Measurements from ENCODE around the gene SMIM5. TPM values are rescaled to one million over a fixed set of nuclear protein-coding genes. Genes with fewer than 3 reads are reported as not detected.
A peak's percentile ranks its signal among the peaks of the same experiment; 100 is the strongest.

The SMIM5 gene
- total RNA-seq, 2 donors from 2014 or later: 6.4 to 12.0 TPM

DNA sequence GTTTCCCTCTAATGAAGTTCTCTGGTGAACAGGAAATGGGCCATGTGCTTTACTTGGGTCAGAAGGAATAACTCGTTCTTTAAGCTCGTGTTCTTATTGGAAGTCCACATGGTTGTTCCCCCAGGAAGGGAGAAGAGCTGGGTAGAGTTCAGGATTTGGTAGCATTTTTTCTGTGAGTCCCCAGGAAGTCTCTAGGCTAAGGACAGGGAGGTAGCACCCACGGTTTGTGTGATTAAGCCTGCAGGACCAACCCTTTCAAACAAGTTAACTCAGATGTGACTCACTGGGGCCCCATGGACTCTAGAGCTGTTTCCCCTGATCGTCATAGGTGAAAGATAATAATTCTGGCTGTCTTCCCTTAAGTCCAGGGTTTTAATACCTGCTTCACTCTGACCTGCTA lies 50.3 kb downstream of the SMIM5 start:
- Histone ChIP-seq H3K36me3 (peaks cover 2% of the 10 kb centered on the region), H3K27ac (peak overlapping the region; percentile 2 to 57), H3K4me1 (peaks cover 0 to 63% of the 10 kb centered on the region in 2 donors), H3K9me3 (no peaks in the 10 kb centered on the region), H3K27me3 (no peaks in the 10 kb centered on the region), H3K4me3 (no peak overlapping the region)
- DNase-seq (ENCODE audit: low spot score): no peak
- TF ChIP-seq, protein P1, sequence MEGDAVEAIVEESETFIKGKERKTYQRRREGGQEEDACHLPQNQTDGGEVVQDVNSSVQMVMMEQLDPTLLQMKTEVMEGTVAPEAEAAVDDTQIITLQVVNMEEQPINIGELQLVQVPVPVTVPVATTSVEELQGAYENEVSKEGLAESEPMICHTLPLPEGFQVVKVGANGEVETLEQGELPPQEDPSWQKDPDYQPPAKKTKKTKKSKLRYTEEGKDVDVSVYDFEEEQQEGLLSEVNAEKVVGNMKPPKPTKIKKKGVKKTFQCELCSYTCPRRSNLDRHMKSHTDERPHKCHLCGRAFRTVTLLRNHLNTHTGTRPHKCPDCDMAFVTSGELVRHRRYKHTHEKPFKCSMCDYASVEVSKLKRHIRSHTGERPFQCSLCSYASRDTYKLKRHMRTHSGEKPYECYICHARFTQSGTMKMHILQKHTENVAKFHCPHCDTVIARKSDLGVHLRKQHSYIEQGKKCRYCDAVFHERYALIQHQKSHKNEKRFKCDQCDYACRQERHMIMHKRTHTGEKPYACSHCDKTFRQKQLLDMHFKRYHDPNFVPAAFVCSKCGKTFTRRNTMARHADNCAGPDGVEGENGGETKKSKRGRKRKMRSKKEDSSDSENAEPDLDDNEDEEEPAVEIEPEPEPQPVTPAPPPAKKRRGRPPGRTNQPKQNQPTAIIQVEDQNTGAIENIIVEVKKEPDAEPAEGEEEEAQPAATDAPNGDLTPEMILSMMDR (IDR thresholded peaks at IDR 0.05): no peak

DNA sequence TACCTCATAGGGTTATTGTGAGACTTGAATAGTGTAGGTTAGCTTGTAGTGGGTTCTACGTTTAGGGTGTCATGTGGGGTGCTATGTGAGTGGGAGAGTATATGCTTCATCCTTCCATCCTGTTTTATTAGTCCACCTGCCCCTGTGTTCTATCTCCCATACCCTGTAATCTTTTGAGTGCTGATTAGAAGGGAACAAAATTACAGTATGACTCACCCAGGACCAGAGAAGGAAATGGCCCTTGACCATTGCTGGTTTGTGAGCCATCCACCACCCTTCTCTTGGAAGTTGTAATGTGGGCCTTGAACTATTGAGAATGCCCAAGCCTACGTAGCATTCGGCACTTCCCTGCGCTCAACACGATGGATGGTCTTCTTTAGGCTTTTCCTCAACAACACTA lies 51.0 kb downstream of the SMIM5 start:
- no peaks in the 10 kb centered on the region for H3K36me3 ChIP-seq

DNA sequence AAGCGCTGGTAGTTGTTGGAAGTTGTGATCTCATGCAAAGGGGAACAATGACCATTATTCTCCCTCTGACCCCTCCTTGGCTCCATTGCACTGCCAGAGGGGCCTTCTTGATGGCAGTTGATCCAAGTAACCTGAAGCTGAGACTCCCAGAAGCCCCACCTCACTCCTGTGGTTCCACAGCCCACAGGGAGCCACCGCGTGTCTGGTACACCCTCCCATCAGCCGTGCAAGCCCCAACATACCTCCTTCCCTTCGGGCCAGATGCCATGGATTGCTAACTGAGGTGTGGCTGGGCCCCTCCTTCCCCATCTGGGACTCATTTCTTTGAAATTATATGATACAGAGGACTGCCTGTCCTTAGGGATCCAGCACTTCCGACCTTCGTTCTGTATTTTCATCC lies 51.7 kb downstream of the SMIM5 start:
- Histone ChIP-seq H3K4me3 (no peak overlapping the region), H3K4me1 (peaks cover 0 to 66% of the 10 kb centered on the region in 2 donors), H3K9me3 (no peaks in the 10 kb centered on the region), H3K27ac (peak overlapping the region; percentile 57 to 61), H3K36me3 (no peaks in the 10 kb centered on the region), H3K27me3 (no peaks in the 10 kb centered on the region)
- no peak for DNase-seq (ENCODE audit: low spot score)
- TF ChIP-seq, protein P1 (IDR thresholded peaks at IDR 0.05): no peak

More for the DNA sequence above, 51.0 kb downstream of the SMIM5 start:
- peaks cover 0 to 66% of the 10 kb centered on the region in 2 donors for H3K4me1 ChIP-seq
- no peaks in the 10 kb centered on the region for H3K9me3 ChIP-seq
- TF ChIP-seq, protein P1 (IDR thresholded peaks at IDR 0.05): no peak
- no peak for DNase-seq (ENCODE audit: low spot score)
- H3K27ac ChIP-seq: peak overlapping the region; percentile 57 to 61
- H3K4me3 ChIP-seq: no peak overlapping the region
- no peaks in the 10 kb centered on the region for H3K27me3 ChIP-seq

DNA sequence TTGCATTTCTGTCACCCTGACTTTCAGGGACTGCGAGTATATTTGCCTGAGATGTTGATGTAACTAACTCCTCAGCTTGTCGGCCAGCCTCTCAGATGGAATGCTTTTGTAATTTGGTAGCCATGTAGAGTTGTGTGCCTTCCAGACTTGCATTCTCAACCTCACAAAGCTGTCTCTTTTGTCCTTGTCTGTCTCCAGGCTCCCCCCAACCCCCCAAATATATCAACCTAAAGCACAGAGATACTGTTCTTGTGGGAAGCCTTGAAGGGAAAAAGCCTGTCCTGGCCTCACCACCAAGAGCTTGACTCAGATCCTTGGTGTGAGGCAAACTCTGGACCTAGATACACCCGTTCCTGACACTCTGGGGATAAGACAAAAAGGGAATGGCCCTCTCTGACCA lies 52.3 kb downstream of the SMIM5 start:
- H3K4me1 ChIP-seq: peaks cover 0 to 67% of the 10 kb centered on the region in 2 donors
- H3K9me3 ChIP-seq: no peaks in the 10 kb centered on the region
- H3K36me3 ChIP-seq: no peaks in the 10 kb centered on the region
- no peaks in the 10 kb centered on the region for H3K27me3 ChIP-seq
- no peak overlapping the region for H3K4me3 ChIP-seq
- no peak for DNase-seq (ENCODE audit: low spot score)
- H3K27ac ChIP-seq: peak overlapping the region; percentile 38 to 61
- TF ChIP-seq, protein P1 (IDR thresholded peaks at IDR 0.05): no peak

DNA sequence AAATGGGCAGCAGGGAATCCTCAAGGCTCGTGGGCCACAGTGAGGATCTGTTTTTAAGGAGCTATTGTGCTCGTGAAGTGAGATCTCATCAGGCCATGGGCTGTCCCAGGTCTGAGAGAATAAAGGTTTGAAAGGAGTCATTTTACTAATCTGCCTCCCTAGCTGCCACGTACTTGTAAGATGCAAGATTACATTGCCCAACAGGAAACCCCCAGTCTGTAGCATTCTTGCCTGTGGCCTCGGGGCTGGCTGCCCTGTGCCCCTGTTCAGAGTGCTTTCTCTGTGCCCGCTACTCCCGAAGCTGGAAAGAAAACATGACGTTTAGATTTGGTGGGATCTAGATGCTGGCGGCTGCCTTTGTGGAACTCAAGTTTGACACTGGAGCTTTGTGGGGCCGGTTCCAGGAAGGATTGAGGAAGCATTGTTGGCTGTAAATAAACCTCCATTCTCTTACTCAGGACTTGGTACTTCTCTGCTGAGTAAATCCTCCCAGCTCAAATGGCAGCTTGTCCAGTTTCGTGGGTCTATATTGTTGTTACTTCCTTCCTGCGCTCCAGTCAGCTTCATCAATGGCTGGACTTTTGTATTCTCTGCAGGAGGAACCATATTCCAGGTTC lies 55.1 kb downstream of the SMIM5 start:
- Histone ChIP-seq H3K4me1 (peaks cover 0 to 95% of the 10 kb centered on the region in 2 donors), H3K27me3 (no peaks in the 10 kb centered on the region), H3K9me3 (no peaks in the 10 kb centered on the region), H3K4me3 (no peak overlapping the region), H3K27ac (peak overlapping the region; percentile 37 to 52), H3K36me3 (no peaks in the 10 kb centered on the region)
- TF ChIP-seq, protein P1 (IDR thresholded peaks at IDR 0.05): no peak
- no peak for DNase-seq (ENCODE audit: low spot score)

DNA sequence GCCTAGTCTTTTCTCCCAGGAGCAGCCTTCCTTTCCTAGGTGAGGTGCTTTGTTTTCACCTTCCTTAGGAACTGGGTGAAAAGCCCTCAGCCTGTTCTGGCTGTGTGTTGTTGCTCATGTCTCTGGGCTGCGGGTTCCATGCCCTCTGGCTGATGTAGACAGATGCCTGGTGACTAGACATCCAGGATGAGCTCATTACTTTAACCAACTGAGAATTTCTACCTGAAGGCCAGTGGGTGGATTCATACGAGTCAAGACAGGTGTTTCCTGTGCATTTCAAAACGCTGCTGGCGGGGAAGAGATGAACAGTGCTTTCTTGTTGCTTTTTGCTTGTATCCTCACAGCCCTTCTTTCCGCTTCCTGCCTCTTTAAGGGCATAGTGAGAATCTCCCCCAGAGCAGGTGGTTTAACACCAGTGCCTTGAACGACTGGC lies 56.2 kb downstream of the SMIM5 start:
- Histone ChIP-seq H3K27me3 (no peaks in the 10 kb centered on the region), H3K36me3 (no peaks in the 10 kb centered on the region), H3K4me3 (no peak overlapping the region), H3K9me3 (no peaks in the 10 kb centered on the region), H3K4me1 (peaks cover 0 to 99% of the 10 kb centered on the region in 2 donors), H3K27ac (no peak overlapping the region)
- no peak for DNase-seq (ENCODE audit: low spot score)
- TF ChIP-seq, protein P1 (IDR thresholded peaks at IDR 0.05): no peak

Data from right atrium auricular region (tissue), 2 donors.